PC-3 (cell line): ENCODE data around the gene B4GALT1. TPM values are rescaled to one million over a fixed set of nuclear protein-coding genes. Genes with fewer than 3 reads are reported as not detected.

Experiments used
- ATAC-seq: fragments of 200-7000 bp; cut with Tn5 transposase; 2 replicates; pipeline ENCODE4 v1.9.1; 2020; ENCODE audit warnings: mild to moderate bottlenecking, moderate library complexity
- BruUV-seq: library from RNA; stranded (reverse); fragments of 400-500 nt; replicated peaks from 2 replicates; lab custom pipeline; 2021; lab: Mats Ljungman, UMichigan
- CTCF ChIA-PET: fragments of 300-600 bp; sonication (Branson Sonifier 250); formaldehyde crosslinking; loops from one replicate; lab custom pipeline; 2022; ENCODE audit warnings: antibody characterized with exemption; lab: Charles Lee
- POLR2A ChIA-PET: fragments of 300-600 bp; sonication (Branson Sonifier 250); formaldehyde crosslinking; loops from one replicate; lab custom pipeline; 2022; ENCODE audit warnings: antibody characterized with exemption; ENCODE audit not compliant: unreplicated experiment; lab: Charles Lee
- DNase-seq: peaks from one replicate; pipeline ENCODE4 v3.0.0-alpha.2; 2015
- H2AFZ ChIP-seq: fragments of 300-600 bp; sonication (generic); 2 replicates; pipeline ENCODE4 v1.6.0; 2016; ENCODE audit warnings: antibody characterized with exemption, low read length
- H3F3A ChIP-seq: fragments of 300-600 bp; sonication (generic); one replicate; pipeline ENCODE4 v1.6.0; 2017; ENCODE audit warnings: antibody characterized with exemption, low read length, control low read depth, mild to moderate bottlenecking; ENCODE audit not compliant: unreplicated experiment
- H3K27ac ChIP-seq: fragments of 300-600 bp; sonication (generic); 2 replicates; pipeline ENCODE4 v1.5.1; 2016; ENCODE audit warnings: mild to moderate bottlenecking, low read length
- H3K27me3 ChIP-seq: fragments of 300-600 bp; sonication (generic); 2 replicates; pipeline ENCODE4 v1.6.1; 2016; ENCODE audit warnings: low read length, mixed read lengths
- H3K36me3 ChIP-seq: fragments of 300-600 bp; sonication (generic); 2 replicates; pipeline ENCODE4 v1.6.1; 2016; ENCODE audit warnings: low read depth, mixed run types, low read length, mixed read lengths
- H3K4me1 ChIP-seq: fragments of 300-600 bp; sonication (generic); 2 replicates; pipeline ENCODE4 v1.5.1; 2016; ENCODE audit warnings: low read length; ENCODE audit not compliant: insufficient read depth
- H3K4me2 ChIP-seq: fragments of 300-600 bp; sonication (generic); 2 replicates; pipeline ENCODE4 v1.6.0; 2016; ENCODE audit warnings: low read length
- H3K4me3 ChIP-seq: fragments of 300-600 bp; sonication (generic); 2 replicates; pipeline ENCODE4 v1.5.1; 2016; ENCODE audit warnings: mild to moderate bottlenecking, low read length, mixed read lengths
- H3K79me2 ChIP-seq: fragments of 300-600 bp; sonication (generic); 2 replicates; pipeline ENCODE4 v1.6.1; 2017; ENCODE audit warnings: low read length, mixed read lengths
- H3K9ac ChIP-seq: fragments of 300-600 bp; sonication (generic); 2 replicates; pipeline ENCODE4 v1.6.0; 2016; ENCODE audit warnings: mild to moderate bottlenecking, low read length
- H3K9me2 ChIP-seq: fragments of 300-600 bp; sonication (generic); replicated peaks from 2 replicates; pipeline ENCODE4 v1.6.1; 2016; ENCODE audit warnings: mixed run types, low read length, mixed read lengths
- H3K9me3 ChIP-seq: fragments of 300-600 bp; sonication (generic); 2 replicates; pipeline ENCODE4 v1.6.1; 2016; ENCODE audit warnings: low read length, mixed read lengths
- H4K20me1 ChIP-seq: fragments of 300-600 bp; sonication (generic); 2 replicates; pipeline ENCODE4 v1.6.1; 2016; ENCODE audit warnings: low read length, mixed read lengths
- EZH2 ChIP-seq: fragments of 300-600 bp; sonication (generic); IDR thresholded peaks from one replicate; pipeline ENCODE4 v1.6.1; 2017; ENCODE audit warnings: antibody characterized with exemption, mild to moderate bottlenecking, low read length; ENCODE audit not compliant: unreplicated experiment
- EZH2phosphoT487 ChIP-seq: fragments of 300-600 bp; sonication (generic); IDR thresholded peaks from 2 replicates; pipeline ENCODE4 v1.6.1; 2018; ENCODE audit warnings: mild to moderate bottlenecking, antibody characterized with exemption, low read length, borderline replicate concordance
- intact Hi-C: fragments of 100-400 bp; cut with micrococcal nuclease; formaldehyde crosslinking; loops from 2 replicates; pipeline ENCODE4 v1.9.0; 2023
- total RNA-seq: library from RNA; depleted of rRNA; stranded (reverse); fragments of >200 nt; gene quantifications from 2 replicates; pipeline ENCODE4 v1.2.3, GENCODE V29; 2014
- TF ChIP-seq, protein P1 (sequence below): fragments of 300-600 bp; sonication (generic); conservative IDR thresholded peaks from 2 replicates; pipeline ENCODE4 v1.5.1; 2017; ENCODE audit warnings: antibody characterized with exemption, low read depth, mild to moderate bottlenecking, low read length

Gene B4GALT1
- total RNA-seq, 1 experiment from 2014 or later, result 14.8 TPM

DNA sequence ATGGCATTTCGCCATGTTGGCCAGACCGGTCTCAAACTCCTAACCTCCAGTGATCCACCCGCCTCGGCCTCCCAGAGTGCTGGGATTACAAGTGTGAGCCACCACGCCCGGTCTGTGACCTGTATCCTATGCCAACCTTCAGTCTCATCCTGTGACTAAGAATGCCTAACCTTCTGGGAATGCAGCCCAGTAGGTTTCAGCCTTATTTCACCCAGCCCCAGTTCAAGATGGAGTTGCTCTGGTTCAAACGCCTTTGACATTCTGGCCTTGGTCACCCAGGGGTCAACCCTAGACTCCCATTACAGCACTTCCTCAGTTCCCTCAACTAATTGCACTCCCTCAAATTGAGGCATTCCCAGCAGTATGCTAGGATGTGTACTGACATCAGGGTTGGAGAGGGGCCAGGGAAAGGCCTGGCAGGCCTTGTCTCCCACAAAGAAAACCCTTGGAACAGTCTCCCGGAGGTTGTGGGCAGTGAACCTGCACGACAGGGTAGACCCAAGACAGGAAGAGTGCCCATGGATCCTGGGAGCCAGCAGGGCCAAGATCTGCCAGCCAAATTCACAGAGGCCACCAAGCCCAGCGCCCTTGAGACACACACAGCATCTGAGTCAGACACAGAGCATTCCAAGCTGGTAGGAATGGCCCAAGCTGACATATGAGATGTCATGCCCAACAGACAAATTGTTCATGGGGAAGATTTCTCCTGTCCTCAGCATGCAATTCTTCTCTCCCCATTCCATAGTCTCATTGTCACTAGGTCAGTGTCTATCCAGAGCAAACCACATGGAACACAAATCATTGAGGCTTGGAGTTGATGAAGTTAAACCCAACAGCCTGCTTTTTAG, 65.8 kb downstream of the B4GALT1 start:
- POLR2A ChIA-PET, result no interaction called here

DNA sequence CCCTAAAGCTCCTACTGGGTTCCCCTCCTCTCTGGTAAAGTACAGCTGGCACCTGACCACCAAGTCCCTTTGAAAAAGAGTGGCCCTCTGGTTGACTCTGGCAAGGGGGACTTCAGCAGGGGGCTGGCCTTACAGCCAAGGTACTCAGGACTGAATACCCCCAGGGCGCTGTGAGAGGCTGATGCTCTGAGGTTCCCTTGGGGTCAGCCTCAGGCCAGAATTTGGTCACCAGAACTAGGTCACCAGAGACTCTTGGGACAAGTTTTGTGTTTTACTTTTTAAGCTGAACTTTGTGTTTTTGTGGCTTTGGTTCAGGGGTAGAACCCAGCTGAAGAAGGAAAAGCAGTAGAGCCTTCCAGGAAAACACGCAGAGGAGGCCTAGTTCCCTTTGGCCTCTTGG, 67.4 kb downstream of the B4GALT1 start:
- no peaks in the 10 kb centered on the region for H3K9me3 ChIP-seq
- no peaks in the 10 kb centered on the region for H3F3A ChIP-seq
- no peaks in the 10 kb centered on the region for H3K36me3 ChIP-seq
- CTCF ChIA-PET, result no interaction called here
- H4K20me1 ChIP-seq, result no peaks in the 10 kb centered on the region
- H3K9me2 ChIP-seq, result no peaks in the 10 kb centered on the region
- no peaks in the 10 kb centered on the region for H3K79me2 ChIP-seq
- no peak overlapping the region for H3K4me3 ChIP-seq
- ATAC-seq (no peak), DNase-seq (no peak)
- H3K27me3 ChIP-seq, result no peaks in the 10 kb centered on the region
- no peak overlapping the region for H2AFZ ChIP-seq
- peaks cover 17% of the 10 kb centered on the region for H3K4me1 ChIP-seq
- intact Hi-C loops, result no loop called here
- POLR2A ChIA-PET, result no interaction called here
- H3K9ac ChIP-seq, result no peak overlapping the region
- no TSS peak for BruUV-seq
- no peak overlapping the region for H3K4me2 ChIP-seq
- H3K27ac ChIP-seq, result no peak overlapping the region
- TF ChIP-seq EZH2, result no peak
- no peak for TF ChIP-seq EZH2phosphoT487
- TF ChIP-seq, protein P1, sequence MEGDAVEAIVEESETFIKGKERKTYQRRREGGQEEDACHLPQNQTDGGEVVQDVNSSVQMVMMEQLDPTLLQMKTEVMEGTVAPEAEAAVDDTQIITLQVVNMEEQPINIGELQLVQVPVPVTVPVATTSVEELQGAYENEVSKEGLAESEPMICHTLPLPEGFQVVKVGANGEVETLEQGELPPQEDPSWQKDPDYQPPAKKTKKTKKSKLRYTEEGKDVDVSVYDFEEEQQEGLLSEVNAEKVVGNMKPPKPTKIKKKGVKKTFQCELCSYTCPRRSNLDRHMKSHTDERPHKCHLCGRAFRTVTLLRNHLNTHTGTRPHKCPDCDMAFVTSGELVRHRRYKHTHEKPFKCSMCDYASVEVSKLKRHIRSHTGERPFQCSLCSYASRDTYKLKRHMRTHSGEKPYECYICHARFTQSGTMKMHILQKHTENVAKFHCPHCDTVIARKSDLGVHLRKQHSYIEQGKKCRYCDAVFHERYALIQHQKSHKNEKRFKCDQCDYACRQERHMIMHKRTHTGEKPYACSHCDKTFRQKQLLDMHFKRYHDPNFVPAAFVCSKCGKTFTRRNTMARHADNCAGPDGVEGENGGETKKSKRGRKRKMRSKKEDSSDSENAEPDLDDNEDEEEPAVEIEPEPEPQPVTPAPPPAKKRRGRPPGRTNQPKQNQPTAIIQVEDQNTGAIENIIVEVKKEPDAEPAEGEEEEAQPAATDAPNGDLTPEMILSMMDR, result no peak

More for the DNA sequence above, 65.8 kb downstream of the B4GALT1 start:
- Histone ChIP-seq H3K36me3 (no peaks in the 10 kb centered on the region), H3K9me2 (no peaks in the 10 kb centered on the region), H3K27me3 (no peaks in the 10 kb centered on the region), H3F3A (no peaks in the 10 kb centered on the region), H3K4me3 (no peak overlapping the region), H2AFZ (no peak overlapping the region), H3K27ac (peak overlapping the region; percentile 88), H3K79me2 (no peaks in the 10 kb centered on the region), H3K4me1 (peaks cover 28% of the 10 kb centered on the region), H3K9ac (peak overlapping the region; percentile 28; the same call in 1 of the 2 replicates), H4K20me1 (no peaks in the 10 kb centered on the region), H3K4me2 (no peak overlapping the region; the same call in 1 of the 2 replicates), H3K9me3 (no peaks in the 10 kb centered on the region)
- BruUV-seq, result no TSS peak
- CTCF ChIA-PET, result no interaction called here
- ATAC-seq (peak; percentile 84), DNase-seq (peak; percentile 78)
- intact Hi-C loops, result no loop called here
- TF ChIP-seq, protein P1, result no peak
- no peak for TF ChIP-seq EZH2
- TF ChIP-seq EZH2phosphoT487, result no peak

DNA sequence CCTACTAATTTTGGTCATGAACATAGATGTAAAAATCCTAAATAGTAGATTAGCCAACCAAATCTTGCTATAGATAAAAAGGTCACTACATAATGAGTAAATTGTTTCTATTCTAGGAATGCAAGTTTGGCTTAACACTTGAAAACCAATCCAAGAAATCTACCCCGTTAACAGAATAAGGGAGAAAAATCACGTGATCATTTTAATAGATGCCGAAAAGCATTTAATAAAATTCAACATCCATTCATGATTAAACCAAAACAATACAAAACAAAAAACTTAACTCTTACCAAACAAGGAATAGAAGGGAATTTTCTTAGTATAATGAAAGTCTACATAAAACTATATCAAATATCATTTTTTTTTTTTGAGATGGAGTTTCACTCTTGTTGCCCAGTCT, 69.9 kb downstream of the B4GALT1 start:
- CTCF ChIA-PET, result no interaction called here
- BruUV-seq, result no TSS peak

More for the DNA sequence above, 69.9 kb downstream of the B4GALT1 start:
- POLR2A ChIA-PET, result no interaction called here
- H3K27ac ChIP-seq, result no peak overlapping the region
- H3K9me2 ChIP-seq, result no peaks in the 10 kb centered on the region
- H2AFZ ChIP-seq, result no peak overlapping the region
- no peak overlapping the region for H3K4me2 ChIP-seq
- TF ChIP-seq, protein P1, result no peak
- no peak for TF ChIP-seq EZH2phosphoT487
- no peak for TF ChIP-seq EZH2
- H4K20me1 ChIP-seq, result no peaks in the 10 kb centered on the region
- H3K4me1 ChIP-seq, result peaks cover 13% of the 10 kb centered on the region
- no peak overlapping the region for H3K4me3 ChIP-seq
- H3K79me2 ChIP-seq, result no peaks in the 10 kb centered on the region
- ATAC-seq (no peak), DNase-seq (no peak)
- no peaks in the 10 kb centered on the region for H3K9me3 ChIP-seq
- H3K27me3 ChIP-seq, result no peaks in the 10 kb centered on the region
- no peak overlapping the region for H3K9ac ChIP-seq
- H3K36me3 ChIP-seq, result no peaks in the 10 kb centered on the region
- intact Hi-C loops, result no loop called here
- H3F3A ChIP-seq, result no peaks in the 10 kb centered on the region
